GM06990 (cell line): ENCODE results near the gene CLSTN2.

Experiments used
- DNase-seq: peaks from one replicate; pipeline ENCODE4 v3.0.0-alpha.2; 2011; ENCODE audit not compliant: insufficient read length; ENCODE audit errors: extremely low read depth
- H3K27me3 ChIP-seq: replicated peaks from 2 replicates; pipeline ENCODE4 v1.6.0; 2011; ENCODE audit warnings: low read length; ENCODE audit not compliant: control insufficient read depth, insufficient read depth
- H3K36me3 ChIP-seq: 2 replicates; pipeline ENCODE4 v1.5.1; 2011; ENCODE audit warnings: low read length; ENCODE audit not compliant: control insufficient read depth, insufficient read depth
- H3K4me3 ChIP-seq: replicated peaks from 2 replicates; pipeline ENCODE4 v1.5.1; 2011; ENCODE audit warnings: low read depth, mild to moderate bottlenecking, control low read depth, low read length
- CTCF ChIP-seq: IDR thresholded peaks from 2 replicates; pipeline ENCODE4 v1.5.1; 2011; ENCODE audit warnings: low read length, control low read depth, mild to moderate bottlenecking, inconsistent platforms; ENCODE audit not compliant: insufficient read depth, poor library complexity, severe bottlenecking

The CLSTN2 gene

DNA sequence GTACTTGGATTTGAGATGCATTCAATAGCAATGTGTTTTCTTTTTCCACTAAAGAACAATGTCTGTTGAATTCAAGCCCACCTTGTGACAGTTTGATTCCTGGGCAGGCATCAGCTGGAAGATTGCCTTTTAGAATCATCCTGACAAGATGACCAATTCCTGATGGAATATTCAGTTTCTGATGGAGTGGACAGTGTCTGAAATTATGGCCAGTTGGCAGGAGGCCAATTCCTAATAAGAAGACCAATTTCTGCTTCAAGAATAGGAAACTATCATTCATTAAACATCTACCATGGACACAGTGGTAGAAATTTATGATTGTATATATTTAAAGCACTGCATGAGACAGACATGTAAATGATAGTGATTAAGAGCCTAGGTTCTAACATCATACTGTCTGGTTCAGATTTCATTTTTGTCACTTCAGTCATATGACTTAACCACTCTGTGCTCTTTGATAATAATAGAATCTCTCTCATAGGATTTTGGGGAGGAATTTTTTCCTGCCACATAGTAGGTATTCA is 133.6 kb downstream of the CLSTN2 start:
- H3K27me3 ChIP-seq: no peaks in the 10 kb centered on the region
- H3K4me3 ChIP-seq: no peak overlapping the region
- no peaks in the 10 kb centered on the region for H3K36me3 ChIP-seq
- no peak for DNase-seq
- TF ChIP-seq CTCF: no peak

DNA sequence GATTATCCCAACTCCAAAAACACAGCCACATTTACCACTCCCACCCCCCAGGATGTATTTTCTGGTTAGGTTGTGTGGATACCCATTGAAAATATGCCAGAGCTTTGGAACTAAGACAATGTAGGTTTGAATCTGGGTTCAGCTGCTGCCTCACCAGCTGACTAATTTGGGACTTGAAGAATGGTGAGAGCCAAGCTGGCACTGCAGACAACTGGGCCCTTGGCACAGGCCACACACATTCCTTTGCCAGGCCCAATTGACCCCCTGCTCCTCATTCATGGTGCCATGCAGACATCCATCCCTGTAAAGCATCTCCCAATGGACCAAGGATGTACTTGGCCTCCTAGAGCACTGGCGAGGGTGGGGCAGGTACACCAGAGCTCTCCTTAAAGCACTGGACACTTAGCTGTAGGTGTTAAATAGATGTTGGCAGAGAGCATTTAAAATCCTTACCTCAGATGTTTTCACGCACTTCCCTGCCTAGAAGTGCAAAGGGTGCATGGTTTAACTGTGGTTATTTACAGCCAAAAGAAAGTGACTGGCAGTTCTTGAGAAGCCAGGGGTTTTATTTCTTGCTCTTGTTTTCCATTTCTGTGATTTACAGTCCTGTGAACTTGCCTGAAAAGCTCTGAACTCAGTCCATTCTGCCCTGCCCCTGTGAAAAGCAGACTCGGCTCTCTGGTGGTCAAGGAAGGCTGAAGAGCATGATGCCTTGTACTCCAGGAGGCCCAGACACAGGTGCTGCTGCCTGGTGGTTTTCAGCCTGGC is 138.5 kb downstream of the CLSTN2 start:
- H3K36me3 ChIP-seq: no peaks in the 10 kb centered on the region
- no peak for TF ChIP-seq CTCF
- no peak for DNase-seq
- no peak overlapping the region for H3K4me3 ChIP-seq
- H3K27me3 ChIP-seq: peaks cover 1% of the 10 kb centered on the region

DNA sequence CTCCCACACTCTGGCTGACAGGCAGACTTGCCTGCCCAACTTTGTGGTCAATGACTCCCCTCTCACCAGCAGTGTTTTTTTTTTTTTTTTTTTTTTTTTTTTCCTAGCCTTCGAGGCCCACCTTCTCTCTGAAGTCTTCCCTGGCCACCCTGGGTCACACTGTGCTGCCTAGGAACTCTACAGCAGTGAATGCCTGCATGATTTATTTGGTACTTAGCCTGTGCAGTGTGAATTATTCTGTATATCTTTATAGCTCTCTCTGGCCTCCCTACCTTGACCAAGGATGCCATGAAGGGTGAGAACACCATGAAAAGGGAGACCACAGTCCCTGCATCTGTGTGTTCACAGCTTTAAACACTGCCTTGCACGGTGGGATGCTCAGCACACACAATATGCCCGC is 141.6 kb downstream of the CLSTN2 start:
- TF ChIP-seq CTCF: no peak

GRCh38 chr3:140077406-140077805 is 142.4 kb downstream of the CLSTN2 start:
- H3K27me3 ChIP-seq: peaks cover 1% of the 10 kb centered on the region
- no peak for TF ChIP-seq CTCF
- DNase-seq: no peak
- H3K36me3 ChIP-seq: no peaks in the 10 kb centered on the region
- H3K4me3 ChIP-seq: no peak overlapping the region

More for the DNA sequence above, 141.6 kb downstream of the CLSTN2 start:
- no peak for DNase-seq
- Histone ChIP-seq H3K27me3 (peaks cover 1% of the 10 kb centered on the region), H3K4me3 (no peak overlapping the region), H3K36me3 (no peaks in the 10 kb centered on the region)

- H3K36me3 ChIP-seq: no peaks in the 10 kb centered on the region
- DNase-seq: no peak
- no peak for TF ChIP-seq CTCF
Measured at GRCh38 chr3:140078343-140078742, 143.4 kb downstream of the CLSTN2 start.

More at GRCh38 chr3:140078343-140078742, 143.4 kb downstream of the CLSTN2 start:
- no peak overlapping the region for H3K4me3 ChIP-seq
- peaks cover 1% of the 10 kb centered on the region for H3K27me3 ChIP-seq
